Measurements from ENCODE around the gene CLRN2.
"Not testable (repeated sequence)": the region's sequence is repeated elsewhere in the genome, so short reads cannot be mapped to it uniquely, and the experiment has no call there.

Gene CLRN2

DNA sequence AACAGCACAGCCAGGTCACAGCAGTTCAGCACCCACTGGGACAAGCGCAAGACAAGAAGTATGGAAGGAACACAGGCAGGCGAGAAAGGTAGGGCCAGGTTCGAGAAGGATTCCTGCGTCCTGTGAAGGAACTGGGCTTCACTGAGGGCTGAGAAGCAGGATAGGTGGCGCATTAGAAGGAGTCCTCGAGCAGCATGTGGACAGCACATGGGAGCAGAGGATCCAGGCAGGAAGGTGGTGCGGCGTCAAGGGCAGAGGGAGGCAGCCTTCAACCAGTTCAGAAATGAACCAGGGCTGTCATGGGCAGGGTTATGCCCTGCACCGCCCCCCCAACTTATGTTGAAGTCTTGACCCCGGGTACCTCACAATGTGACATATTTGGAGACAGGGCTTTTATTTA lies 31.3 kb downstream of the CLRN2 start:
- no peak for DNase-seq

DNA sequence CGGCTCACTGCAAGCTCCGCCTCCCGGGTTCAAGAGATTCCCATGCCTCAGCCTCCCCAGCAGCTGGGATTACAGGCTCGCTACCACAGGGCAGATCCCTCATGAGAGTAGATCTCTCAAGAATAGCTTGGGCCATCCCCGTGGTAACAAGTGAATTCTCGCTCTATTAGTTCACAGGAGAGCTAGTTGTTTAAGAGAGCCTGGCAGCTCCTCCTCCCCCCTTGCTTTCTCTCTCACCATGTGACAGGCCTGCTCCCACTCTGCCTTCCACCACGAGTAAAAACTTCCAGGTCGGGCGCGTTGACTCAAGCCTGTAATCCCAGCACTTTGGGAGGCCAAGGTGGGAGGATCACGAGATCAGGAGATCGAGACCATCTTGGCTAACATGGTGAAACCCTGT lies 31.7 kb downstream of the CLRN2 start:
- no peak for DNase-seq

DNA sequence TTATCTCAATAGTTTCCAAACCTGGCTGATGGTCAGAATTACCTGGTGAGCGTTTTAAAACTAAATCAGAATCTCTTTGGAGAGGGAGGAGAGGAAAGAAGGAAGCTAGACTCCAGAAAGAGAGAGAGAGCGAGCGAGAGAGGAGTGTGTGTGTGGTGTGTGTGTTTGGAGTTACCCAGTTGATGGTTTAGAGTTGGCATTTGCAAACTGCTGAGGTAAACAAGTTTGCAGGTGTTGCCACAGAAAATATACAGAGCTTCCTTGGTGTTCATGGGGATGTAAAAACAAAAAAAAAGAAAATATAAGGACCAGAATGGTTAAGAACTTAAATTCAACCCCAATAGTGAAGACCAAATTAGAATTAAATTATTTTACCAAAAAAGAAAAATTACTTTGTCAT lies 35.6 kb downstream of the CLRN2 start:
- no peak for DNase-seq

DNA sequence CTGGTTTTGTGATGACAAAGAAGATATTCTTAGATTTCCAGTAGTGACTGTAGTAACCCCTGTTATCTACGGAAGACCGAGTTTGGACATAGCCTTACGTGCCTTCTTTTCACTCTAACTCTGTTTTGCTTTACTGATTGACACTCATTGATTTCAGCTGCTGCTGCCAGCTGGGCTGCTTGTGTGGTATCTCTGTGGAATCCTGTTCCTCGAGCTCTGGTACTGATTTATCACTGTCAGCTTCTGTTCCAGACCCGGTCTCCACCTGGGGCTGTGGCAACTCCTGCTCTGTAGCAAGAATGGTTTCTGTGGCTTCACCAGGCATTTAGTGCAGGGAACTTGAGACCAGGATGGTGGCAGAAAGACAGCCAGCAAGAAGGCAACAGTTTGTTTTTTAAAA lies 37.5 kb downstream of the CLRN2 start:
- DNase-seq = no peak

DNA sequence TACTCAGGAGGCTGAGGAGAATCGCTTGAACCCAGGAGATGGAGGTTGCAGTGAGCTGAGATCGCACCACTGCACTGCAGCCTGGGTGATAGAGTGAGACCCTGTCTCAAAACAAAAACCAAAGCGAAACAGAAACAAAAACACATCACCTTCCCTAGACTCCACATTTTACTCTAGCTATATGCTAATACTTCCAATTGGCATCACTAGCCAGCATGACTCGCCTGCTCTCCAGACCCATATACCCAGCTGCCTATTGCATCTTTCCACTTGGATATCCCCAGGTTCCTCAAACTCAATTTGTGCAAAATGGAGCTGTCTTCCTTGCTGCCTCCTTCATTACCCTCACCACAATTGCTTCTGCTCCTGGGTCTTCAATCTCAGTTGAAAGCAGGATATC lies 39.6 kb downstream of the CLRN2 start:
- DNase-seq = no peak

DNA sequence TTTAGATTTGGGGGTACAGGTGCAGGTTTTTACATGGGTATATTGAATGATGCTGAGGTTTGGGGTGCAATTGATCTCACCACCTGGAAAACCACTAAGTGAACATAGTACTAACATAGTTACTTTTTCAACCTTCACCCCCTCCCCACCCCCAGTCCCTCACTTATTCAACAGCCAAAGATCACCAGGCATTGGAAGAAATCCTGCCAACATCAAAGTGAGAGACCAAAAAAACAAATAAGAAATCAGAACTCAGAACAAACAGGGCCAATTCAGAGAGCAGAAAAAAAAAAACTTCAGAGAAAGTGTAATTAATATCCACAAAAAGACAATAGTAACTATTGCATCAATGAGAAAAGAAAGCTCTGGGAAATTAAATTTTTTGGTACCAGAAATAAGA lies 41.5 kb downstream of the CLRN2 start:
- DNase-seq = no peak

DNA sequence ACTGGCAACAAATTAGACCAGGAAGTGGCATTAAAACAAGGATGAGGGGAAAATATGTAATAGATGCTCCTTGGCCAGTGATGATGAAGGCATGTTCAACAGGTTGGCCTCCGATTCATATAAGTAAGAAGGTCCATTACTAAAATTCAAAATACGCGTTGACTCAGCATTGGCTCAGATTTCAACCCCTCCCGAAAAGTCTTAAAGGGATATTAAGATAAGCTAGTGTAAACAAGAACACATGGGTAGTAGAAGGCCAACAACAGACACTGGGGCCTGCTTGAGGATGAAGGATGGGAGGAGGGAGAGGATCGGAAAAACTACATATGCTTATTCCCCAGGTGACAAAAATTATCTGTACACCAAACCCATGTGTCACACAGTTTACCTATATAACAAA lies 42.9 kb downstream of the CLRN2 start:
- DNase-seq = no peak

DNA sequence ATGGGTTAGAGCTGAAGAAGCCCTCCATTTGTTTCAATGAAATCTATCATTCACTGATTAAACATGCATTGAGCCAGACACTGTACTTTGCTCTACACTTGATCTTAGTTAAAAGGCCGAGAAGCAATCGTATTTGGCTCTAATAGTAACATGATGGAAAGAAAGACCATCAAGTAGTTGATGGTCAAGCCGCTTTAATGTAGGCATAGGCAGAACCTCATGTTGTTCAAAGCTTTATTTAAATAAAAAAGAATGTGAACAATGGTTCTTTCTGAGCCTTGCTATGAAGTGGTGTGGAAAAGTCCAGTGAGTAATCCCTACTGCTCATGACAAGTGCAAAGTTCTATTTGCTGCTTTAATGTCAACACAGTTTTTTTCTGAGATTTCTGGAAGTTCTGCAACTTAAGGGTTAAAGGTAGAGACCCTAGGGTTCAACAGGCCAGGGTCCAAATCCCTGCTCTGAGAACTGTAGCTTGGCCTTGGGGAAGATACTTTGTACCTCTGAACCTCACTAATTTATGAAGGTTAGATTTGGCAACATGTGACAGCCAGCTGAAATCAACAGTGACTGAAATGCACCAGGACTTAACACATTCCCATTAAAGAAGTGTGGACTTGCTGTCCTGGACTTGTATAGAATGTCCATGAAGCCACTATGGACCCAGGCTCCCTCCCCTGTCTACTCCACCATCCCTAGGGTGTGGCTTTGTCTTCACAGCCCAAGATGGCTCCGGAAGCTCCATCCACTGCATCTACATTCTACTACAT lies 44.2 kb downstream of the CLRN2 start:
- no peak for DNase-seq

DNA sequence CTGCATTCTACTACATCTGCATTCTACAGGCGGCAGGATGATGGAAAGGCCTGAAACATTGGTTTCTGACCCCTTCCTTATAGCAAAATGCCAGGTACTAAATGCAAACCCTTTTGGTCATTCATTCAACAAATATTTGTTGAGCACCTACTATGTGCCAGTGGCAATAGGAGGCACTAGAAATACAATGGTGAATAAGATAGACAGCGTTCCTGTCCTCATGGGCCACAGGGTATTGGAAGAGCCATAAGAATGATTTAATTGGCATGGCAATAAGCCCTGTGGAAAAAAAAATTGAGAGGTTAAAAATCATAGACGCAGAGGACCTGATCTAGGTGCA lies 44.7 kb downstream of the CLRN2 start:
- no peak for DNase-seq

DNA sequence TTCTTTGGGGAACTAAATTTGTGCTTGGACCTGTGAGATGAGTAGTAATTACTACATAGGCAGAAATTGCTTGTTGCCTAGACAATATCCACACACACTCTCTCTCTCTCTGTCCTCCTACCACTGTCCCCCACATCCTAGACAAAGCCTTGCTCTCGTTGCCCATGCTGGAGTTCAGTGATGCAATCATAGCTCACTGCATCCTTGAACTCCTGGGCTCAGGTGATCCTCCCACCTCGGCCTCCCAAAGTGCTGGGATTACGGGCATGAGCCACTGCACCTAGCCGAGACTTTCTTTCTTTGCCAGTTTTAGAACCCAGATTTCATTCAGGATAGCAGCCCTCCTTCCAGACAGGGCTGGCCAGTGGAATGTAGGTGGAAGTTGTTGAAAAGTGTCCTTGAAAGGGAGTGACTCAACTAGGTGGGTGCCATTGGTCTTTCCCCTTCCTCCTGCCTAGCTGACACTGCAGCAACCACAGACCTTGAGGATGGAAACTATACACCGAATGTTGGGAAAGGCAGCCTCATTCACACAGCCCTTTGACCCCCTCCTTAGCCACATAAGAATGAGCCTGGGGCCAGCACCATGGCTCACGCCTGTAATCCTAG lies 45.2 kb downstream of the CLRN2 start:
- no peak for DNase-seq

DNA sequence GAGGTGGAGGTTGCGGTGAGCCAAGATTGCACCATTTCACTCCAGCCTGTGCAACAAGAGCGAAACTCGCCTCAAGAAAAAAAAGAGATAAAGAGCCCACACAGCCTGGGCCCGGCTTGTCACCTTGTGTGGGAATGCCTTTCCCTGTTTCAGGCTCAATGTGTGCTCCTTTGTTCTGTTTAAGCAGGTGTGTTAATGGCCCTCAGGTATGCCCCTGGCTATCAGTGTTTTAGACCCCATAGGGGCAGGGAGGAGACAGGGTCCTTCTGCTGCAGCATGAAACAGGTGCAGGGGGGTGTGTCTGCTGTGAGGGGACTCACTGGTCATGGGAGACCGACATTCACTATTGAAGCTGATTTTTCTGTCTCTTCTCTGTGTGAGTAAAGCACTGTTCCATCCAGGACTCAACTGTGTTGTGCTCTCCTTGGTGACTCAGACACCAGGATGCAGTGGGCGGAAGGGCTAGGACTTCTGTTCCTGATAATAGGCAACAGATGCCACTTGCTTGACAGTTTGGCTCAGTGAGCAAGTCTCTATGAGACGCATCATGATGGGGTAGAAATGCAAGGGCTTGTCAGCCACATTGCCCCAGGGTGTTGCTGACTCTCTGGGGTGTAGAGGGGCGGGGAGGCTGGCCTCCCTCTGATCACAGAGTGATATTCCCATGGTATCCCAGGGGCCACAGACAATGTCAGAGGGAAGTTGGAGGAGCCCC lies 46.4 kb downstream of the CLRN2 start:
- no peak for DNase-seq

DNA sequence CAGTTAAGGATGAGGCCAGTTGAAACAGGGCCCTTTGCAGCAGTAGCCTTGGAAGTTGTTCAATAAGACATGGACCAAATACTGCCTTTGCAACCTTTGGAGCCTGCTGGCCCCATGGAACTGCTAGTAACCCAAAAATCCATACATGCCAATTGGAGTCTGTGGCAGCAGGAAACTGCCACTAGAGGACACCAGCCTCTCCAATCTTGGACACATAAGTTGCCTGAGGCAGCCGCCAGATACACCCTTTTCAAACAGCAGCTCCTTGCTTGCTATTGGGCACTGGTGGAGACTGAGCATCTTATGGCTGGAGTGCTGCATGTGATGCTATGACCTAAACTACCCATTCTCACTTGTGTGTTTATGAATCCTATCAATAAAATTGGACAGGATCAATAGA lies 47.2 kb downstream of the CLRN2 start:
- DNase-seq = no peak

DNA sequence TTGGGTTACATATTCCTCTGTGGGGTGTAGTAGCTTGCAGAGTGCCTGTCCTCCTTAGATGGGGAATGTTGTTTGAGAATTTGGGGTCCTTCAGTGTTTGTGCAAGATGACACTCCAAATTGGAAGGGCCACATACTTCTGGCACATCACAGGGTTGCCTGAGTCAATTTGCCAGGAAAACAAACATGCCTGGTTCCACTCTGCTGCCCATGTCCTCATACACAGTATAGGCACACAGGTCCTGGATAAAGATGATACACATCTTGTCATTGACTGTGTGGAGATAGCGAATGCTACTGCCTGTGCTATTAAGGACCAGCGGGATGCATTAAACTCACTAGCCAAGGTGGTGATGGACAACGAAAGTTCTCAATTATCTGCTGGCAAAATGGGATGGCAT lies 50.9 kb downstream of the CLRN2 start:
- no peak for DNase-seq

DNA sequence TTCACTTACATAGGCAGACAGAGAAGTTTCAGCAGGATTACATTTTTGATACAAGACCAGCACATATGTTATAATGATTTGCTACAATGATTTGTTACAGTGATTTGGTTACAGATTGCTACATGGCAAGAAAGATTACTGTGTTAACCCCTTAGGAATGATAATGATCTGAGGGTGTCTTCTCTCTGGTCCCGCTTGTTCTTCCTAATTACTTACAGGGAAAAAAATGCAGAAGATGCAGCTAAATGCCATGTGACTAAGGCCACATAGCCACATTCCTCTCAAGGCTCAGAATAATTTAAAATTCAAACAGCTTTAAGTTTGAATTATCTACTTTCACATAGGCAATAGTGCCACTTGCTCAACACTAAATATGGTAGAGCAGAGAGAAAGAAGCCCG lies 52.3 kb downstream of the CLRN2 start:
- no peak for DNase-seq

DNA sequence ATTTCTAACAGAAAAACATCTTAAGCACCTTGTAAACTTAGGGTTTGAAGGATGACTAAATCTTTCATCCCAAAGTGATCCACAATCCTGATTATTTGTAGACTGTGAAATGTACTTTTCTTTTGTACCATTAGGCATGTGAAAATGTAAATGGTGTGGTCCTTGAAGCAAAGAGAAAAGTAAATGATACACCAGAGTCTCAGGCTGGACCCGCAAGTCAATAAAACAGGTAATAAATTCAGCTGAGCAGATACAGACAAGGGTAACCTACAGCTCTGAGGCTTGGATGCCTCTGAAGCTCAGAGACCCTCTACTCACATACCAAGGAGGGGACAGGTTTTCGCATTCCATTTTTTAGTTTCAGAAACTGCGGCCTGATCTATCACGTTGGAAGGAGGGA lies 59.2 kb downstream of the CLRN2 start:
- no peak for DNase-seq

DNA sequence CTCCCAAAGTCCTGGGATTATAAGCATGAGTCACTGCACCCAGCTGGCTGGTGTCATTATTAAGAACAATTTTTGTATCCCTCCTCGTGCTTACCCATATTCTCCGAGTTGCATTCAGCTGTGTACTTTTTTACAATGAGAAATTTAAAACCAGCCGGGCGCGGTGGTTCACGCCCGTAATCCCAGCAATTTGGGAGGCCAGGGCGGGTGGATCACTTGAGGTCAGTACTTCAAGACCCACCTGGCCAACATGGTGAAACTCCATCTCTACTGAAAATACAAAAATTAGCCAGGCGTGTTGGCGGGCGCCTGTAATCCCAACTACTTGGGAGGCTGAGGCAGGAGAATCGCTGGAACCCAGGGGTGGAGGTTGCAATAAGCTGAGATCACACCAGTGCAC lies 60.2 kb downstream of the CLRN2 start:
- DNase-seq = not testable (repeated sequence)

All from activated CD4-positive, alpha-beta T cell treated with anti-CD3 and anti-CD28 coated beads, Interleukin-2, amount 50 U/mL, for 16 hours (primary cell).